Esophagus squamous epithelium (tissue), 5 donors: ENCODE results near the gene C6orf58. TPM values are rescaled to one million over a fixed set of nuclear protein-coding genes. Genes with fewer than 3 reads are reported as not detected.

Experiments
- DNase-seq: peaks from one replicate; lab custom pipeline; 2025; lab: John Stamatoyannopoulos, UW
- H3K27ac ChIP-seq, 4 donors: fragments of 200-600 bp; sonication (generic); one replicate each; pipeline ENCODE4 v1.5.1; 2016 to 2019; ENCODE audit warnings: mild to moderate bottlenecking in 1 of 4
- H3K27me3 ChIP-seq, 4 donors: fragments of 200-600 bp; sonication (generic); 1 replicate in 3 of 4; 2 replicates in 1 of 4; pipeline versions ENCODE4 v1.5.1 to v1.6.0; 2017 to 2021; ENCODE audit warnings: antibody characterized with exemption in 1 of 4
- H3K36me3 ChIP-seq, 3 donors: fragments of 200-600 bp; sonication (generic); one replicate each; pipeline ENCODE4 v1.5.1; 2016 to 2019
- H3K4me1 ChIP-seq, 3 donors: fragments of 200-600 bp; sonication (generic); one replicate each; pipeline ENCODE4 v1.5.1; 2017 to 2019
- H3K4me3 ChIP-seq, 4 donors: fragments of 200-600 bp; sonication (generic); 1 replicate in 3 of 4; 2 replicates in 1 of 4; pipeline ENCODE4 v1.5.1; 2016 to 2019; ENCODE audit warnings: mild to moderate bottlenecking in 2 of 4, moderate library complexity in 1 of 4
- H3K9me3 ChIP-seq, 3 donors: fragments of 200-600 bp; sonication (generic); one replicate each; pipeline ENCODE4 v1.5.1; 2016 to 2019
- CTCF ChIP-seq, 6 experiments: fragments of 450-650 bp in 4 of 6; fragments of 200-600 bp in 2 of 6; sonication (generic) in 2 of 6; IDR thresholded peaks; one replicate each; pipeline ENCODE4 v1.5.1; 2016 to 2019; ENCODE audit warnings: antibody characterized with exemption in 6 of 6, mild to moderate bottlenecking in 4 of 6, moderate library complexity in 4 of 6
- POLR2A ChIP-seq, 4 donors: fragments of 450-650 bp; IDR thresholded peaks; one replicate each; pipeline ENCODE4 v1.6.1; 2017; ENCODE audit warnings: antibody characterized with exemption in 4 of 4, mild to moderate bottlenecking in 4 of 4, moderate library complexity in 3 of 4
- WGBS, 2 donors: methylation state at CpG; one replicate each; pipeline ENCODE4 v1.1.5; 2018; 5-methylcytosine and 5-hydroxymethylcytosine counted together
- intact Hi-C: fragments of 100-400 bp; cut with DNase I; formaldehyde crosslinking; loops from one replicate; pipeline ENCODE4 v1.15.0; 2022
- total RNA-seq, 4 donors: library from RNA; depleted of rRNA; stranded (reverse); fragments of >200 nt; gene quantifications; one replicate each; pipeline ENCODE4 v1.1.0, GENCODE V29; 2016
- donor health status: DM: yes; HTN: yes; CAD: no.

Gene C6orf58
- total RNA-seq, 4 donors from 2014 or later, result 0.85 TPM; not detected in 3

- Histone ChIP-seq H3K4me3 (no peak overlapping the region), H3K27ac (no peak overlapping the region), H3K9me3 (no peaks in the 10 kb centered on the region), H3K36me3 (no peaks in the 10 kb centered on the region), H3K27me3 (no peaks in the 10 kb centered on the region), H3K4me1 (no peaks in the 10 kb centered on the region)
- intact Hi-C loops, result no loop called here
- no peak for DNase-seq
- WGBS, 2 donors, result 73 to 74% methylated on average over 3 of the region's 3 CpGs
- TF ChIP-seq POLR2A (IDR thresholded peaks at IDR 0.05) (no peak), CTCF (IDR thresholded peaks at IDR 0.05) (no peak)
Observed at GRCh38 chr6:127608554-127609270, 31.7 kb downstream of the C6orf58 start.

GRCh38 chr6:127618729-127619128 is 41.8 kb downstream of the C6orf58 start:
- intact Hi-C loops, result no loop called here
- 45 to 65% methylated on average over 5 of the region's 5 CpGs for WGBS, 2 donors
- Histone ChIP-seq H3K36me3 (no peaks in the 10 kb centered on the region), H3K4me1 (no peaks in the 10 kb centered on the region), H3K4me3 (no peak overlapping the region), H3K27ac (no peak overlapping the region), H3K27me3 (no peaks in the 10 kb centered on the region), H3K9me3 (no peaks in the 10 kb centered on the region)
- no peak for DNase-seq
- TF ChIP-seq POLR2A (IDR thresholded peaks at IDR 0.05) (no peak), CTCF (IDR thresholded peaks at IDR 0.05) (no peak)

- H3K27me3 ChIP-seq, result no peaks in the 10 kb centered on the region
- no peak overlapping the region for H3K4me3 ChIP-seq
- H3K4me1 ChIP-seq, result no peaks in the 10 kb centered on the region
- WGBS, 2 donors, result 64 to 75% methylated on average over 1 of the region's 1 CpG
- H3K27ac ChIP-seq, result no peak overlapping the region
- TF ChIP-seq CTCF (IDR thresholded peaks at IDR 0.05) (no peak), POLR2A (IDR thresholded peaks at IDR 0.05) (no peak)
- intact Hi-C loops, result no loop called here
- H3K36me3 ChIP-seq, result no peaks in the 10 kb centered on the region
- H3K9me3 ChIP-seq, result no peaks in the 10 kb centered on the region
- no peak for DNase-seq
Observed at GRCh38 chr6:127630800-127631199, 53.8 kb downstream of the C6orf58 start.

GRCh38 chr6:127634178-127634577 is 57.2 kb downstream of the C6orf58 start:
- Histone ChIP-seq H3K36me3 (no peaks in the 10 kb centered on the region), H3K9me3 (no peaks in the 10 kb centered on the region), H3K4me1 (no peaks in the 10 kb centered on the region), H3K27ac (no peak overlapping the region), H3K4me3 (no peak overlapping the region), H3K27me3 (no peaks in the 10 kb centered on the region)
- intact Hi-C loops, result no loop called here
- TF ChIP-seq CTCF (IDR thresholded peaks at IDR 0.05), result no peak
- TF ChIP-seq POLR2A (IDR thresholded peaks at IDR 0.05), result no peak
- DNase-seq, result no peak

- DNase-seq, result no peak
- intact Hi-C loops, result no loop called here
- Histone ChIP-seq H3K4me3 (no peak overlapping the region), H3K4me1 (no peaks in the 10 kb centered on the region), H3K36me3 (no peaks in the 10 kb centered on the region), H3K27me3 (no peaks in the 10 kb centered on the region), H3K9me3 (no peaks in the 10 kb centered on the region), H3K27ac (no peak overlapping the region)
- 77 to 79% methylated on average over 4 of the region's 4 CpGs for WGBS, 2 donors
- TF ChIP-seq CTCF (IDR thresholded peaks at IDR 0.05) (no peak), POLR2A (IDR thresholded peaks at IDR 0.05) (no peak)
Observed at GRCh38 chr6:127635091-127635490, 58.1 kb downstream of the C6orf58 start.
